ENCODE measurements around the gene KMT5C.

DNA sequence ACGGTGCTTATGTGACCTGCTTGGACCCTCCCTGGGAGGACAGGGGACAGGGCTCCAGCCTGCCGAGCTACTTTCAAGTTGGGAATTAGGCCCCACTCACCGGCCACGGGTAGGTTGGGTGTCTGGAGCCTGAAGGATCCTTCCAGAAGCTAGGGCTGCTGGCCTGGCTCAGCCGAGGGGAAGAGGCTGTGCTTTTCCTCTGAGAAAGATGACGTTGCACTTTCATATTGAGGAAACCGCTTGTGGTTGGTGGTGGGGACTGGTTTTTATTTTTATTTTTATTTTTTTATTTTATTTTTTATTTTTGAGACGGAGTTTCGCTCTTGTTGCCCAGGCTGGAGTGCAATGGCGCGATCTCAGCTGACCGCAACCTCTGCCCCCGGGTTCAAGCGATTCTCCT lies 14.5 kb upstream of the KMT5C start, which contains the start of gene TMEM150B:
- TF ChIP-seq ZFX (IDR thresholded peaks at IDR 0.05), result no peak
- TF ChIP-seq, protein P1, sequence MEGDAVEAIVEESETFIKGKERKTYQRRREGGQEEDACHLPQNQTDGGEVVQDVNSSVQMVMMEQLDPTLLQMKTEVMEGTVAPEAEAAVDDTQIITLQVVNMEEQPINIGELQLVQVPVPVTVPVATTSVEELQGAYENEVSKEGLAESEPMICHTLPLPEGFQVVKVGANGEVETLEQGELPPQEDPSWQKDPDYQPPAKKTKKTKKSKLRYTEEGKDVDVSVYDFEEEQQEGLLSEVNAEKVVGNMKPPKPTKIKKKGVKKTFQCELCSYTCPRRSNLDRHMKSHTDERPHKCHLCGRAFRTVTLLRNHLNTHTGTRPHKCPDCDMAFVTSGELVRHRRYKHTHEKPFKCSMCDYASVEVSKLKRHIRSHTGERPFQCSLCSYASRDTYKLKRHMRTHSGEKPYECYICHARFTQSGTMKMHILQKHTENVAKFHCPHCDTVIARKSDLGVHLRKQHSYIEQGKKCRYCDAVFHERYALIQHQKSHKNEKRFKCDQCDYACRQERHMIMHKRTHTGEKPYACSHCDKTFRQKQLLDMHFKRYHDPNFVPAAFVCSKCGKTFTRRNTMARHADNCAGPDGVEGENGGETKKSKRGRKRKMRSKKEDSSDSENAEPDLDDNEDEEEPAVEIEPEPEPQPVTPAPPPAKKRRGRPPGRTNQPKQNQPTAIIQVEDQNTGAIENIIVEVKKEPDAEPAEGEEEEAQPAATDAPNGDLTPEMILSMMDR (conservative IDR thresholded peaks at IDR 0.05), result no peak

Data from C4-2B (cell line).